ENCODE measurements around the gene ACIN1. TPM values are rescaled to one million over a fixed set of nuclear protein-coding genes. Genes with fewer than 3 reads are reported as not detected.
A peak's percentile ranks its signal among the peaks of the same experiment; 100 is the strongest.

Gene ACIN1
- total and polyA plus RNA-seq, 2 of the 13 experiments (the other 11 are each of a cell fraction or from before 2014, with no cell fraction given): 165 to 183 TPM

DNA sequence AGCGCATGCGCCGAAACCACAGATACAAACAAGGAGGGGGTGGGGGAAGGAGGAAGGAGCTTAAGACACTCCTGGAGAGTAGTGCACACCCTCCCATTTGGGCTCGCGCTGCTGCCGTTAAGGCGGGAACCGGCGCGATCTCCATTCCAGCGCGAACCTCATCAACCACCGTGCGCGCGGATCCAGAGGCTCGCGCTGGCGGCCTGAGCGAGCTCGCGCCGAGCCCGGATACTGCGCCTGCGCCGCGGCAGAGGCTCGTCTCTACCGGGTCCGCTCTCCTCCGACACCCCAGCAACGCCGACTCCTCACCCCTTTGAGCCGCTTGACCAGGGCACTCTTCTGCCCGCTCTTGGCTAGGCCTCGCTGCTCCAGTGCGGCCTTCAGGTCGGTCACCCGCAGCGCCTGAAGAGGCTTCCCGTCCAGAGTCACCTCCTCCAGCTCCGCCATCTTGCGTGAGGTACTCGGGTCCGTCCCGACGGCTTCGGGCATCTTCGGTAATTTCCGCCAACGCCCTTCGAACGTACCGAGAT, at the start of gene ACIN1 (continued):
- TF ChIP-seq AGO2 (optimal IDR thresholded peaks at IDR 0.05; ENCODE audit: low read depth, low read length) (peak; percentile 99), PAX8 (CRISPR knock-in tag; IDR thresholded peaks at IDR 0.05; ENCODE audit: borderline replicate concordance) (peak; percentile 100), HDAC1 (CRISPR knock-in tag; IDR thresholded peaks at IDR 0.05) (peak; percentile 88), ZNF556 (CRISPR knock-in tag; IDR thresholded peaks at IDR 0.05; ENCODE audit: borderline replicate concordance) (peak; percentile 98), ELF3 (CRISPR knock-in tag; IDR thresholded peaks at IDR 0.05) (peak; percentile 75), ZNF605 (CRISPR knock-in tag; IDR thresholded peaks at IDR 0.05) (peak; percentile 100), SMAD9 (CRISPR knock-in tag; IDR thresholded peaks at IDR 0.05) (peak; percentile 98), MXD4 (CRISPR knock-in tag; IDR thresholded peaks at IDR 0.05) (peak; percentile 83)
- TF ChIP-seq, protein P1, sequence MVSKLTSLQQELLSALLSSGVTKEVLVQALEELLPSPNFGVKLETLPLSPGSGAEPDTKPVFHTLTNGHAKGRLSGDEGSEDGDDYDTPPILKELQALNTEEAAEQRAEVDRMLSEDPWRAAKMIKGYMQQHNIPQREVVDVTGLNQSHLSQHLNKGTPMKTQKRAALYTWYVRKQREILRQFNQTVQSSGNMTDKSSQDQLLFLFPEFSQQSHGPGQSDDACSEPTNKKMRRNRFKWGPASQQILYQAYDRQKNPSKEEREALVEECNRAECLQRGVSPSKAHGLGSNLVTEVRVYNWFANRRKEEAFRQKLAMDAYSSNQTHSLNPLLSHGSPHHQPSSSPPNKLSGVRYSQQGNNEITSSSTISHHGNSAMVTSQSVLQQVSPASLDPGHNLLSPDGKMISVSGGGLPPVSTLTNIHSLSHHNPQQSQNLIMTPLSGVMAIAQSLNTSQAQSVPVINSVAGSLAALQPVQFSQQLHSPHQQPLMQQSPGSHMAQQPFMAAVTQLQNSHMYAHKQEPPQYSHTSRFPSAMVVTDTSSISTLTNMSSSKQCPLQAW (CRISPR knock-in tag; IDR thresholded peaks at IDR 0.05): peak; percentile 72; the same call in 1 of the 2 replicates
- TF ChIP-seq, protein P2, sequence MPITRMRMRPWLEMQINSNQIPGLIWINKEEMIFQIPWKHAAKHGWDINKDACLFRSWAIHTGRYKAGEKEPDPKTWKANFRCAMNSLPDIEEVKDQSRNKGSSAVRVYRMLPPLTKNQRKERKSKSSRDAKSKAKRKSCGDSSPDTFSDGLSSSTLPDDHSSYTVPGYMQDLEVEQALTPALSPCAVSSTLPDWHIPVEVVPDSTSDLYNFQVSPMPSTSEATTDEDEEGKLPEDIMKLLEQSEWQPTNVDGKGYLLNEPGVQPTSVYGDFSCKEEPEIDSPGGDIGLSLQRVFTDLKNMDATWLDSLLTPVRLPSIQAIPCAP (CRISPR knock-in tag; IDR thresholded peaks at IDR 0.05; ENCODE audit: low read depth): peak; percentile 94; the same call in 1 of the 2 replicates
- TF ChIP-seq, protein P3, sequence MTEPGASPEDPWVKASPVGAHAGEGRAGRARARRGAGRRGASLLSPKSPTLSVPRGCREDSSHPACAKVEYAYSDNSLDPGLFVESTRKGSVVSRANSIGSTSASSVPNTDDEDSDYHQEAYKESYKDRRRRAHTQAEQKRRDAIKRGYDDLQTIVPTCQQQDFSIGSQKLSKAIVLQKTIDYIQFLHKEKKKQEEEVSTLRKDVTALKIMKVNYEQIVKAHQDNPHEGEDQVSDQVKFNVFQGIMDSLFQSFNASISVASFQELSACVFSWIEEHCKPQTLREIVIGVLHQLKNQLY (CRISPR knock-in tag; IDR thresholded peaks at IDR 0.05): no peak
- TF ChIP-seq, protein P4, sequence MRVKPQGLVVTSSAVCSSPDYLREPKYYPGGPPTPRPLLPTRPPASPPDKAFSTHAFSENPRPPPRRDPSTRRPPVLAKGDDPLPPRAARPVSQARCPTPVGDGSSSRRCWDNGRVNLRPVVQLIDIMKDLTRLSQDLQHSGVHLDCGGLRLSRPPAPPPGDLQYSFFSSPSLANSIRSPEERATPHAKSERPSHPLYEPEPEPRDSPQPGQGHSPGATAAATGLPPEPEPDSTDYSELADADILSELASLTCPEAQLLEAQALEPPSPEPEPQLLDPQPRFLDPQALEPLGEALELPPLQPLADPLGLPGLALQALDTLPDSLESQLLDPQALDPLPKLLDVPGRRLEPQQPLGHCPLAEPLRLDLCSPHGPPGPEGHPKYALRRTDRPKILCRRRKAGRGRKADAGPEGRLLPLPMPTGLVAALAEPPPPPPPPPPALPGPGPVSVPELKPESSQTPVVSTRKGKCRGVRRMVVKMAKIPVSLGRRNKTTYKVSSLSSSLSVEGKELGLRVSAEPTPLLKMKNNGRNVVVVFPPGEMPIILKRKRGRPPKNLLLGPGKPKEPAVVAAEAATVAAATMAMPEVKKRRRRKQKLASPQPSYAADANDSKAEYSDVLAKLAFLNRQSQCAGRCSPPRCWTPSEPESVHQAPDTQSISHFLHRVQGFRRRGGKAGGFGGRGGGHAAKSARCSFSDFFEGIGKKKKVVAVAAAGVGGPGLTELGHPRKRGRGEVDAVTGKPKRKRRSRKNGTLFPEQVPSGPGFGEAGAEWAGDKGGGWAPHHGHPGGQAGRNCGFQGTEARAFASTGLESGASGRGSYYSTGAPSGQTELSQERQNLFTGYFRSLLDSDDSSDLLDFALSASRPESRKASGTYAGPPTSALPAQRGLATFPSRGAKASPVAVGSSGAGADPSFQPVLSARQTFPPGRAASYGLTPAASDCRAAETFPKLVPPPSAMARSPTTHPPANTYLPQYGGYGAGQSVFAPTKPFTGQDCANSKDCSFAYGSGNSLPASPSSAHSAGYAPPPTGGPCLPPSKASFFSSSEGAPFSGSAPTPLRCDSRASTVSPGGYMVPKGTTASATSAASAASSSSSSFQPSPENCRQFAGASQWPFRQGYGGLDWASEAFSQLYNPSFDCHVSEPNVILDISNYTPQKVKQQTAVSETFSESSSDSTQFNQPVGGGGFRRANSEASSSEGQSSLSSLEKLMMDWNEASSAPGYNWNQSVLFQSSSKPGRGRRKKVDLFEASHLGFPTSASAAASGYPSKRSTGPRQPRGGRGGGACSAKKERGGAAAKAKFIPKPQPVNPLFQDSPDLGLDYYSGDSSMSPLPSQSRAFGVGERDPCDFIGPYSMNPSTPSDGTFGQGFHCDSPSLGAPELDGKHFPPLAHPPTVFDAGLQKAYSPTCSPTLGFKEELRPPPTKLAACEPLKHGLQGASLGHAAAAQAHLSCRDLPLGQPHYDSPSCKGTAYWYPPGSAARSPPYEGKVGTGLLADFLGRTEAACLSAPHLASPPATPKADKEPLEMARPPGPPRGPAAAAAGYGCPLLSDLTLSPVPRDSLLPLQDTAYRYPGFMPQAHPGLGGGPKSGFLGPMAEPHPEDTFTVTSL (CRISPR knock-in tag; IDR thresholded peaks at IDR 0.05; ENCODE audit: borderline replicate concordance): peak; percentile 76

Data from HepG2 (cell line).